Fibroblast of skin of right quadriceps (primary cell): ENCODE results near the gene PDSS2.
A peak's percentile ranks its signal among the peaks of the same experiment; 100 is the strongest.

ENCODE experiments used
- DNase-seq: peaks from one replicate; pipeline ENCODE4 v3.0.0-alpha.2; 2013

Gene PDSS2

GRCh38 chr6:107357031-107357430, 102.3 kb downstream of the PDSS2 start:
- no peak for DNase-seq

- no peak for DNase-seq
Observed at GRCh38 chr6:107355659-107356058, 103.7 kb downstream of the PDSS2 start.

- no peak for DNase-seq
Observed at GRCh38 chr6:107354451-107354850, 104.9 kb downstream of the PDSS2 start.

- no peak for DNase-seq
Observed at GRCh38 chr6:107353773-107354382, 105.5 kb downstream of the PDSS2 start.

- DNase-seq = no peak
Observed at GRCh38 chr6:107348224-107348623, 111.1 kb downstream of the PDSS2 start.

- no peak for DNase-seq
Observed at GRCh38 chr6:107345393-107345792, 114.0 kb downstream of the PDSS2 start.

GRCh38 chr6:107344981-107345380, 114.4 kb downstream of the PDSS2 start:
- DNase-seq = no peak

GRCh38 chr6:107344383-107344782, 115.0 kb downstream of the PDSS2 start:
- no peak for DNase-seq

- no peak for DNase-seq
Observed at GRCh38 chr6:107342144-107342543, 117.2 kb downstream of the PDSS2 start.

- DNase-seq = no peak
Observed at GRCh38 chr6:107340881-107341280, 118.5 kb downstream of the PDSS2 start.

GRCh38 chr6:107337191-107337741, 122.1 kb downstream of the PDSS2 start:
- DNase-seq = no peak

GRCh38 chr6:107334026-107334425, 125.3 kb downstream of the PDSS2 start:
- no peak for DNase-seq

GRCh38 chr6:107333491-107333890, 125.9 kb downstream of the PDSS2 start:
- no peak for DNase-seq

- no peak for DNase-seq
Observed at GRCh38 chr6:107331409-107332386, 127.7 kb downstream of the PDSS2 start.

GRCh38 chr6:107330168-107330567, 129.2 kb downstream of the PDSS2 start:
- DNase-seq = no peak

- no peak for DNase-seq
Observed at GRCh38 chr6:107329063-107329860, 130.1 kb downstream of the PDSS2 start.

GRCh38 chr6:107328081-107328480, 131.3 kb downstream of the PDSS2 start:
- DNase-seq = no peak

GRCh38 chr6:107323133-107323785, 136.1 kb downstream of the PDSS2 start:
- peak; percentile 7 for DNase-seq

- DNase-seq = no peak
Observed at GRCh38 chr6:107321793-107322192, 137.6 kb downstream of the PDSS2 start.

GRCh38 chr6:107319906-107320530, 139.3 kb downstream of the PDSS2 start:
- DNase-seq = peak; percentile 73

GRCh38 chr6:107318100-107318736, 141.1 kb downstream of the PDSS2 start:
- DNase-seq = peak; percentile 58
